Measurements from ENCODE around the gene ACP4.
"Not testable (repeated sequence)": the region's sequence is repeated elsewhere in the genome, so short reads cannot be mapped to it uniquely, and the experiment has no call there.

Gene ACP4

DNA sequence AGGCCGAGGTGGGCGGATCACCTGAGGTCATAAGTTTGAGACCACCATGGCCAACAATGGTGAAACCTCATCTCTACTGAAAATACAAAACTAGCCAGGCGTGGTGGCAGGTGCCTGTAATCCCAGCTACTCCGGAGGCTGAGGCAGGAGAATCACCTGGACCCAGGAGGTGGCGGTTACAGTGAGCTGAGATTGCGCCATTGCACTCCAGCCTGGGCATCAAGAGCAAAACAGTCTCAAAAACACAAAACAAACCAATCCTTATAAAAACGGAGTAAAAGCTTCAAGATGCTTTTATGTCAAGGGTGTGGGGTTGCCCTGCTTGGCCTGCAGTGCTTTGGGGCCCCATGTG, 7.2 kb downstream of the ACP4 start:
- no peak for DNase-seq (ENCODE audit: low spot score)

- DNase-seq (ENCODE audit: low spot score) = no peak
Measured at GRCh38 chr19:50797781-50798658, 7.8 kb downstream of the ACP4 start.

DNA sequence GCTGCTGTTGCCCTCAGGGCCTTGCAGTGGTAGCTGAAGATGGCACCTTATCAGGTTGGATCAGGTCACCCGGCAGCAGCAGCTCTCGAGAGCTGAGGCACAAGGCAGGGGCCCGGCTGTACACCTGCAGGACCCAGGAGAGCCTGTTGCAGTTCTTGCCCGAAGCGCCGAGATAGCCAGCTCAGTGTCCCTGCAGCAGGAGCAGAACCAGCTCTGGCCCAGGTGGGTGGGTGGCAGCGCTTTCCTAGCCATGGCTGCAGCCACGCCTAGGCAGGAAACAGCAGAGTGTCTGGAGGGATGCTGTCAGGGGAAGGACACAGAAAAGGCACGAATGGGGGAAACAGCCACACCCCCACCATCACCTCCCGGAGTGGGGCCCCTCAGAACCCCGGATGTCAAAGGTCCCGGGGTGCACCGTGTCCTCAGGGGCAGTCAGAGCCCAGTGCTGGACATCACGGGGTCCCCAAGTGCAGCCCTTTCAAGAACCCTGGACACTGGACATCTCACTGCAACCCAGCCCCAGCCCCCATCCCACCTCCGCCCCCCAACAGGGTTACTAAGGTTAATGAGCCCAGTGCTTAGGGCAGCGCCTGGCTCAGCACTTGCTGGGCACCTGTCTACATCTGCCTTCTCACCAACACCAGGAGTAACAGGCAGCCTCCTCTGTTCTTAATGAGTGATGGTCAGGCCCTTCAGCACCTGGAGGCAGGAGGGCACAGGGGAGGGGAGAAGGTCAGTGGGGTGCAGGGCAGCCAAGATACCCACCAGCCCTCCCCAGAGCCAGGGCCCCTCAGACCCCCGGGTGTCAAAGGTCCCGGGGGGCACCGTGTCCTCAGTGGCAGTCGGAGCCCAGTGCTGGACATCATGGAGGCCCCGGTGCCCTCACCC, 8.7 kb downstream of the ACP4 start:
- DNase-seq (ENCODE audit: low spot score) = no peak

DNA sequence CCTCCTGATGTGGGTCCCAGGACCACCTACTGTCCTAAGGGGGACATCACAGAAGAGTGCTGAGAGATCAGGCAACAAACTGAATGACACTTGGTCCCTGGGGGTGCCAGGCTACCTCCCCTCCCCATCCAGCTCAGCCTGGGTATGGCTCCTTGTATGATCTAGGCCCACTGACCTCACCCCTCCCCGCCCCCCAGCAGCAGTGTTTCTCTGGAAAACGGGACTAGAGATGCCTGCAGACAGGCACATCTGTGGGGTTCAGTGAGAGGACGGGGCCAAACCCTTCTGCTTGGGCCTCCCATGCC, 9.3 kb downstream of the ACP4 start:
- DNase-seq (ENCODE audit: low spot score) = no peak

- no peak for DNase-seq (ENCODE audit: low spot score)
Measured at GRCh38 chr19:50801107-50801506, 10.9 kb downstream of the ACP4 start.

DNA sequence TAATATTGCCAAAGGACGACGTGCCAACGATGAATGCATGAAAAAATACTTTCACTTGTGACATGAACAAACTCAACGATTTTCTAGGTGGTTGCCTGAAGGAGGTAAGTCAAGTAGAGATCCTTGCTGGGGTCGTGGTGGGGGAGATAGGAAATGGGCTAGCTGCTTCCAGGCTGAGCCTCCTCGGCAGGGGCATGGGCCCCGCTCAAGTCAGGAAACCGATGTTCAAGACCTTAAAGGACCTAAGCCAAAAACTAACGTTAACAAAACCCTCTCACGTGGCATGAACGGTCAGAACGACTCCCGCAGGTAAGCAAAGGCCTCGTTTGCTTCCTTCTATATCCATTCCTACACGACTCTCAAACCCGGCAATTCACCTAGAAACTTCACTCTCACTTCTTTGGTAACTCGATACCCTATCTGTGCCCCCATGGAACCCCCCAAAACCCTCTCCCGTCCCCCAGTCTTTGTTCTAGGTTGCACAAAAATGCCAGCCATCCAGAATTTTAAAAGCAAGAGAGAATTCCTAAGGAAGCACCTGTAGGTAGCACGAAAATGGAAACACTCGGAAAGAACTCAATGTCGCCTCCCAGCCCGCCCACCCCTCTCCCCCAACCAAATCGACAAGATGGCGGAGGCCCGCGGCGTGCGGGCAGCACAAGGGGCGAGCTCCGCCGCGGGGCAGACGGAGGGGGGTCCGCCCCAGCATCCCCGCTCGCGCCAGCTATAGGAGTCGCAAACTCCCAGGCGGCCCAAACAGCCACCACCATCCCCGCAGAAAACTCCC, 13.6 kb downstream of the ACP4 start:
- peak; percentile 15 for DNase-seq (ENCODE audit: low spot score)

DNA sequence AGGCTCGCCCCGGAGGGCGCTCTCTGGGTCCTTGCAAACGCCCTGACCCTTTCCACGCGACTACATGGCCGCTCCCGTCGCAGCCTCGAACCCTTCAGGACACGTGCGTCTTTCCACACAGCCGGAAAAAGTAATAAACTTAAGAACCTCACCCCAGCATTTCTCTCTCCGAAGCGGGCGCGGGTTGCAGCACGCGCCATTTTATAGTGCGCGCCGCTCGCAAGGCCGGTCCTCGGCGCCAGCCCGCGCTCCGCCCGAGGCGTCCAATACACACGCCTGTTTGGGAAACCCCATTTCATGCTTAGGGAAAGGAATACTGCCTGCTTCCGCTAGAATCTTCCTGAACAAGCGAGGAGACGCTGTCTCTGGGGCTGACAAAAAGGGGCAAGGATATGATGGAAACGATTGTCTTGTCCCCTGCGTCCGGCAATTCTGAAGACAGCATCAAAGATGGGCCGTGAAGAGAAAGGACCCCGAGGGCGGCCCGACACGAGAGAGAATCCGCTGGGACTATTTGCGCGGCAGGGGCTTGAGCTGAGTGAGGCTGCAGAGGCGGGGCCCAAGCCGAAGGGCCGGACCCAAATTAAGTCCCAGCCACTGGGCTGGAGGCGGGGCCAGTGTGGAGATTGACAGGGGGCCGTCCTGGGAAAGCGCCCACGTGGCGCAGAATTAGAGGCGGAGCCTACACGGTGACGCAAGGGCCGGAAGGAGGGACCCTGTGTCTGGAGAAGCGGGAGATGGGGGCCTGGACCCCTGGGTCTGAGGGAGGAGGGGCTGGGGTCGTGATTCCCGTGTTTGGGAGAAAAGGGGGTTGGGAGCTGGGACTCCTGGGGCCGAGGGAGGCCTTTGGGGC, 14.4 kb downstream of the ACP4 start:
- DNase-seq (ENCODE audit: low spot score) = peak; percentile 96

GRCh38 chr19:50808856-50809255, 18.6 kb downstream of the ACP4 start:
- DNase-seq (ENCODE audit: low spot score) = no peak

DNA sequence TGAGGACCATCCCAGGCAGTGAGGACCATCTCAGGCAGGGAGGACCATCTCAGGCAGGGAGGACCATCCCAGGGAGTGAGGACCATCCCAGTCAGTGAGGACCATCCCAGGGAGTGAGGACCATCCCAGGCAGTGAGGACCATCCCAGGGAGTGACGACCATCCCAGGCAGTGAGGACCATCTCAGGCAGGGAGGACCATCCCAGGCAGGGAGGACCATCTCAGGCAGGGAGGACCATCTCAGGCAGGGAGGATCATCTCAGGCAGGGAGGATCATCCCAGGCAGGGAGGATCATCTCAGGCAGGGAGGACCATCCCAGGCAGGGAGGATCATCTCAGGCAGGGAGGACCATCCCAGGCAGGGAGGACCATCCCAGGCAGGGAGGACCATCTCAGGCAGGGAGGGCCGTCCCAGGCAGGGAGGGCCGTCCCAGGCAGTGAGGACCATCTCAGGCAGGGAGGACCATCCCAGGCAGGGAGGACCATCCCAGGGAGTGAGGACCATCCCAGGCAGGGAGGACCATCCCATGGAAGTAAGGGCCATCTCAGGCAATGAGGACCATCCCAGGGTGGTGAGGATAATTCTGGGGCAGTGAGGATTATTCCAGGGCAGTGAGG, 21.5 kb downstream of the ACP4 start:
- not testable (repeated sequence) for DNase-seq (ENCODE audit: low spot score)

GRCh38 chr19:50812474-50812873, 22.3 kb downstream of the ACP4 start:
- DNase-seq (ENCODE audit: low spot score) = no peak

DNA sequence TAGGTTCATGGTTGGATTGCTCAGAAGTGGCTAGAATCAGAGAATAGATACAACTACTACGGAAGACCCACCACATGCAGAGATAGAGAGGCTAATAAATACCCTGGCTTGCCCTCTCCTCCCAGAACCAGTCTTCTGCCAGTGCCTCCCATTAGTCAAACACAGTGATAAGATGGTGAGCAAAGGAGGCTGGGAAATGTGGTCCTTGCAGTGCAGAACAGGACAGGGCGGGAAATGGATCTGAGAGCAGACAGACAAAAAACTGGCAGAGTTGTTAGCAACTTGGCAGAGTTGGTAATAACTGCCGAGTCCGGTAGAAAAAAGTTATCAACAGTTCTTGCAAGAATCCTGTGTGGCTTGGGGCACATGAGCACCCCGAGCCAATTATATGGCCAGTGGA, 24.7 kb downstream of the ACP4 start:
- DNase-seq (ENCODE audit: low spot score) = no peak

GRCh38 chr19:50815439-50815838, 25.2 kb downstream of the ACP4 start:
- DNase-seq (ENCODE audit: low spot score) = no peak

- DNase-seq (ENCODE audit: low spot score) = peak; percentile 54
Measured at GRCh38 chr19:50817941-50818858, 28.0 kb downstream of the ACP4 start.

DNA sequence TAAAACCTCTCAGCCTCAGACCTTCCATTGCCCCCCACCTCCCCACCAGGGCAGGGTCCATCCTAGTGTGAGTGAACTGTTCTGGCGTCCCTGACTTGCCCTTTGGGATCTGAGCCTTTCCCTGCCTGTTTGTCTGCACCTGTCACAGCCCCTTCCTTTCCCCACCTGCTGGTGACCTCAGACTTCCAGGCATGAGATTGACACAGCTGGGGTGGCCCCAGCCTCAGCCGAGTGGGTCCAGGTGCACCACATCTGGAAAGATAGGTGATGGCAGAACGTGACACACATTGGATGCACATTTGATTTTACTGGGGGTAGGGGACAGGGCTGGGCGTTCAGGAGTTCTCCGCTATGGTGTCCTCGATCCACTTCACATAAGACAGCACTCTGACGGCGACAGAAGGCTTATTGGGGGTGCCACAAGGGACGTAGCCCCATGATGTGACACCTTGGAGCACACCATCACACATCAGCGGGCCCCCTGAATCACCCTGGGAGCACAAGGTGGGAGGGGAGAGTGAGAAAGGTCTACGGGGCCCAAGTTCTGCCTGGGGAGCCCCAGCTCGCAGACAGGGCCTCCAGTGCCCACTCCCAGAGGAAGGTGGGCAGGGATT, 28.8 kb downstream of the ACP4 start:
- DNase-seq (ENCODE audit: low spot score) = no peak

GRCh38 chr19:50819636-50820035, 29.4 kb downstream of the ACP4 start:
- DNase-seq (ENCODE audit: low spot score) = no peak

DNA sequence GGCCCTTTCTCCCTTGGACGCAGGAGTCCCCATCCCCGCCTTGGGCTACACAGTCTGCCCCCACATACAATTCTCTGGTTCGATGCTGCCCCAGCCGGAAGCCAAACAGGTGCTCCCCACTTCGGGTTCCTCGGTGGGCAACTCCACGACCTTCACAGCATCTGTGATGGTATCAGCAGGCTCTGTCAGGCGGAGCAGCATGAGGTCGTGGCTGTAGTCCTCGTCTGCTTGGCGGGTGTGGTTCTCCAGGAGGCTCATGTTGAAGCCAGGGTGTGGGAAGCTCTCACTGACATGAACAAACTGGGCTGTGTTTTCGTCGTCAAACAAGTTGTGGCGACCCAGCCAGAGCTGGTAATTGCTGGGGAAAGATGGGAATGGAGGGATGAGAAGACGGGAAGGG, 29.9 kb downstream of the ACP4 start:
- DNase-seq (ENCODE audit: low spot score) = no peak

- DNase-seq (ENCODE audit: low spot score) = no peak
Measured at GRCh38 chr19:50820549-50821247, 30.5 kb downstream of the ACP4 start.

- DNase-seq (ENCODE audit: low spot score) = no peak
Measured at GRCh38 chr19:50821248-50821612, 31.0 kb downstream of the ACP4 start.

DNA sequence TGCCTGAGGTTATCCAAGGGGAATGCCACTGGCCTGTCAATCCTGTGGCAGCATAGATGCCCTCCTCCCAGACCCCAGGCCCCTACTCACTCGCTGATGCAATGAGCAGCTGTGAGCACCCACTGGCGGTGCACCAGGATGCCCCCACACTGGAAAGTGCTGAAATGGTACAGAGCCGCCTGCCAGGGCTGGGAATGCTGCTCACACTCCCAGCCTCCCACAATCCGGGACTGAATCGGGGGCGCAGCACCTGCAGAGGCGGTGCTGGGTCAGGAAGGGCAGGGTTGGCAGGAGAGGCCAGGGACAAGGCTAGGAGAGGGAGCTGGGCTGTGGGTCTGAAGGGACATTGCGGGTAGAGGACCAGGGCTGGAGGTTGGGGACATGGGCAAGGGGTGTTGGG, 31.4 kb downstream of the ACP4 start:
- no peak for DNase-seq (ENCODE audit: low spot score)

All from hematopoietic multipotent progenitor cell treated with erythropoietin and hydrocortisone succinate and interleukin-3 and kit ligand, for 15 days (in vitro differentiated cells).